HG03565 (cell line): ENCODE measurements around the gene PDCL3.

Experiments used
- ATAC-seq: cut with Tn5 transposase; IDR thresholded peaks from one replicate; pipeline ENCODE4 v1.9.1; 2021; ENCODE audit warnings: mild to moderate bottlenecking, moderate library complexity; ENCODE audit not compliant: unreplicated experiment

Gene PDCL3

DNA sequence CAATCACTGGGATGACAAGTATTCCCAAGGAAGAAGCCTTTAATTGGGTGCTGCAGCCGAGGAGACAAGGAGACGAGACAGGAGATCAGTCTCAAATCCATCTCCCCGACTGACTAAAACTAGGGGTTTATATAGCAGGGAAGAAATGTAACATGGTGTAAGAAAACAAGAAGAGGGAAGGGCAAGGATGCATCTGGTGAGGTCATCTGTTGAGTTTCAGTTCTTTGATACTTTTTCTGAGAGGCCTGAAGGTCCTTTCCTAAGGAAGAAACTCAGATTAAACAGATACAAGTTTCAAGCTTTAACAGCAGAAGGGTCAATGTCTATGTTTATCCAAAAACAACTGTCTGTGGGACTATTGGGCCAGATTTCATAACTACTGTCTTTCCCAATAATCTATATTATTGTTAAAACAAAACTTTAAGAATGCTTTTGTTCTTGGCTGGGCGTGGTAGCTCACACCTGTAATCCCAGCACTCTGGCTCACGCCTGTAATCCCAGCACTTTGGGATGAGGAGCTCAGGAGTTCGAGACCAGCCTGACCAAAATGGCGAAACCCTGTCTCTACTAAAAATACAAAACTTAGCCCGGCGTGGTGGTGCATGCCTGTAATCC, 2.5 kb upstream of the PDCL3 start:
- ATAC-seq: no peak

- ATAC-seq: no peak
These were observed 1.6 kb upstream of the PDCL3 start for GRCh38 chr2:100561191-100561590.

- ATAC-seq: no peak
These were observed 834 bp downstream of the PDCL3 start for GRCh38 chr2:100563407-100564247.

DNA sequence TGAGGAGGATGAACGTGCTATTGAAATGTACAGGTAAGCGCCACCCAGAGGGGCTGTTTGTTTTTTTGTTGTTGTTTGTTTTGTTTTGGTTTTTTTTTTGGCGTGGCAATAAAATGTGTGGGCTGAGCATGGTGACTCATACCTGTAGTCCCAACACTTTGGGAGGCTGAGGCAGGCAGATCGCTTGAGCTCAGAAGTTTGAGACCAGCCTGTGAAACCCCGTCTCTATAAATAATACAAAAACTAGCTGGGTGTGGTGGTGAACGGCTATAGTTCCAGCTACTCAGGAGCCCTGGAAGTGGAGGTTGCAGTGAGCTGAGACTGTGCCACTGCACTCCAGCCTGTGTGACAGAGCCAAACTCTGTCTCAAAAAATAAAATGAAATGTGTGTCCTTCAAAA, 6.2 kb downstream of the PDCL3 start:
- ATAC-seq: no peak

GRCh38 chr2:100571668-100572067, 8.9 kb downstream of the PDCL3 start:
- no peak for ATAC-seq

GRCh38 chr2:100577777-100578176, 15.0 kb downstream of the PDCL3 start:
- ATAC-seq: no peak

GRCh38 chr2:100580367-100581276, 17.8 kb downstream of the PDCL3 start:
- ATAC-seq: peak; percentile 52

DNA sequence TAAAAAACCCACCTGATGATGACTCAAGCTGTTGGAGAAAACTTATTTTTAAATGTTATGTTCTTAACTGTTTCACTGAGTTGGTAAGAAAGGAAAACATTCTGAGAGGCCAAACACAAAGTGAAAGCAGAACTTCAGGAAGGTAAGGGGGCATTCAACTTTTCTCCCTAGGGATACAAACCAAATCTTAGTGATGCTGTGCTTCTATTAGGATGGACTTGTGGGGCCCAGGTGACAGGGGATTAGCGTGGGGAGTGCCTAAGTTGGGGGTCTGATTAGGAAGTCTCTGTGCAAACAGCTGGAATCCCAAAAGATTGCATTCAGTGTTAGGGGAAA, 18.5 kb downstream of the PDCL3 start:
- no peak for ATAC-seq

GRCh38 chr2:100584816-100585215, 22.0 kb downstream of the PDCL3 start:
- ATAC-seq: no peak

DNA sequence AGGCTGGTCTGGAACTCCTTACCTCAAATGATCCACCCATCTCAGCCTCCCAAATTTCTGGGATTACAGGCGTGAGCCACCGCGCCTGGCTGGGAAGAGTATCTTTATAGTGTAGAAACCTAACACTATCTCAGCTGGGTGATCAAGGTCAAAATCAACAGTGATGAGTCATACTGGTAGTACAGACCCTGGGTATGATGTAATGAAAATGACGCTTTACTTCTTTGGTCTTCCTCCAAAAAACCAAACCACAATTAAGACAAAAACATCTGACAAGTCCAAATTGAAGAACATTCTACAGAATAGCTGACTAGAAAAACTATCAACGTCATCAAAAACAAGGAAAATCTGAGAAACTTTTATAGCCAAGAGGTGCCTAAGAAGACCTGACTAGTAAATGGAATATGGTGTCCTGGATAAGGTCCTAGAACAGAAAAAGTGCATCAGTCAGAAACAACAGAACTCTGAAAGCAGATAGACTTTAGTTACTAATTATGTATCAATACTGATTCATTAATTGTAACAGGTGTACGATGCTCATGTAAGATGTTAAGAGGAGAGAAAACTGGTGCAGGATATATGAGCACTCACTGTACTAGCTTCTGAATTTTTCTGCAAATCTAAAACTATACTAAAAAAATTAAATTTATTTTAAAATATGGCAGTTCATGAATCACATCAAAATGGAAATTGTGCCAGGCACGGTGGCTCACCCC, 25.4 kb downstream of the PDCL3 start:
- ATAC-seq: peak; percentile 78

DNA sequence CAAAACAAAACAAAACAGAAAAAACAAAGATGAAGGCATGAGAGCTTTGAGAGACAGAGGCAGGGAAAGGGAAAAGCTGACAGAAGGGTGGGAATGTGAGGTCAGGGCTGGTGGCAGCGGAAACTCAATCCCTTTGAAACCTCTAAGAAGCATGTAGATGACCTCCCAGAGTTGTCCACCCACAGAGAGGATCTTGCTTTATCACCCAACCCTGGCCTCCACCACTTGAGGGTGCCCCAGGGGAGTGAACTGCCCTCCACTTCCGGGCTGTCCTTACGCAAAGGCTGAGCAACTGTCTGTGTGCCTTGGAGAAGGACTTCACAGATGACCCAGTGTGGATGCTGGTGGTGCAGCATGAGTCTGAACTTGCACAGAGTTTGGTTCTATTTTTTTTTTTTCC, 26.7 kb downstream of the PDCL3 start:
- no peak for ATAC-seq

DNA sequence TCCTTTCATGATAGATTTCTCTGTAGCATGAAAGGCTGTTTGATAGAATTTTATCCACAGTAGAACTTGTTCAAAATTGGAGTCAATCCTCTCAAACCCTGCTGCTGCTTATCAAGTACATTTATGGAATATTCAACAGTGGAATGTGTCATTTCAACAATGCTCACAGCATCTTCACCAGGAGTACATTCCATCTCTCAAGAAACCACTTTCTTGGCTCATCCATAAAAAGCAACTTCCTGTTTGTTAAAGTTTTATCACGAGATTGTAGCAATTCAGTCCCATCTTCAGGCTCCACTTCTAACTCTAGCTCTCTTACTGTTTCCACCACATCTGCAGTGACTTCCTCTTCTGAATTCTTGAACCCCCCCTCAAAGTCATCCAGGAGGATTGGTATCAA, 29.4 kb downstream of the PDCL3 start:
- ATAC-seq: no peak

DNA sequence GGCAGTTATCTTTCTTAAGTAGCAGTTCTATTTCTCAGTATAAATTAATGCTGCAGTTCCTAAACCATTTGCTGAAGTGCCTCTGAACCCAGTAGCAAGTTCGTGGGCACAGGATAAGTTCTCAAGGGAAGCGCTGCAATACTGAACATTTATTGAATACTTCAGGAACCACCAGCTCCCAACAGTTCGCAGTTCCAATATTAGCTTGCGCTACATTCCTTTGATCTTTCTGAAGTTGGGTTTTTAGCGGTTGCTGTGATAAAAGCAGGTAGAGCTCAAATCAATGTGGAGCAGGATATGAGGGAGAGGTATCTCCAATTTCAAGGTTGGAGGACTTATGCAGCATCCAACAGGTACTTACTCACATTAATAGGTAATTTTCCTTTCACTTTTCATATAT, 33.7 kb downstream of the PDCL3 start:
- no peak for ATAC-seq

- no peak for ATAC-seq
These were observed 36.8 kb downstream of the PDCL3 start for GRCh38 chr2:100599566-100599965.

DNA sequence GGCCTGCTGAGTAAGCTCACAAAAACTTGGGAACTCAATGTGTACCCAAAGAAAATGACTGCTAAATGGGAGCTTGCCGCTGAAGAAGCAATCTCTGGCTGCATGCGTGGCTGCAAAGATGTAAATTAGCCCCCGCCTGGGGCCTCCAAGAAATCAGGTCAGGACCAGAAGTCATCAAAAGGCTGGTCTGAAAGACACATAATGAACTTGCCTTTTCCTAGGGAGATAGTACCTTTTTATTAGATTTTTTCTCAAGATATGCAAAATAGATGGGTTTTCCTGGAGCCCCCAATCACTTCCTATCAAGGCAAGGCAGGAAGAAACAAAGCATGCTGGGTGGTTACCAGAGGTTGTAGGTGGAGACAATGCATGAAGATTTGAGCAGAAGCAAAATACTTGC, 38.9 kb downstream of the PDCL3 start:
- no peak for ATAC-seq

DNA sequence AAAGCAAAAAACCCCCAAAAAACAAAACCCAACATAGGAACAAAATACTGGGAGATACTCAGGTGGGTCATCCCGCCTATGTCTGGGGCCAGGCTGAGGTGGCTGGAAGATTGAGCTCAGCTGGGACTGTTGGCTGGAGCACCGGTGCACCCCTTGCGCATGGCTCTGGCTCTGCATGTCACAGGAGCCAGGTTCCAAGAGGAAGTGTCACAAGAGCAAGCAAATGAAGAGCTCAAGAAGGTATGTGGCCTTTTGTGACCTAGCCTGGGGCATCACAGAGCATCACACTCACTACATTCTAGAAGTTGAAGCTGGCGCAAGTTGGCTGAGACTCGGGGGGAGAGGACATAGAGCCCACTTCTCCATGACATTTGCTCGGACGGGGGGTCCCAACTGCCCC, 40.6 kb downstream of the PDCL3 start:
- no peak for ATAC-seq

DNA sequence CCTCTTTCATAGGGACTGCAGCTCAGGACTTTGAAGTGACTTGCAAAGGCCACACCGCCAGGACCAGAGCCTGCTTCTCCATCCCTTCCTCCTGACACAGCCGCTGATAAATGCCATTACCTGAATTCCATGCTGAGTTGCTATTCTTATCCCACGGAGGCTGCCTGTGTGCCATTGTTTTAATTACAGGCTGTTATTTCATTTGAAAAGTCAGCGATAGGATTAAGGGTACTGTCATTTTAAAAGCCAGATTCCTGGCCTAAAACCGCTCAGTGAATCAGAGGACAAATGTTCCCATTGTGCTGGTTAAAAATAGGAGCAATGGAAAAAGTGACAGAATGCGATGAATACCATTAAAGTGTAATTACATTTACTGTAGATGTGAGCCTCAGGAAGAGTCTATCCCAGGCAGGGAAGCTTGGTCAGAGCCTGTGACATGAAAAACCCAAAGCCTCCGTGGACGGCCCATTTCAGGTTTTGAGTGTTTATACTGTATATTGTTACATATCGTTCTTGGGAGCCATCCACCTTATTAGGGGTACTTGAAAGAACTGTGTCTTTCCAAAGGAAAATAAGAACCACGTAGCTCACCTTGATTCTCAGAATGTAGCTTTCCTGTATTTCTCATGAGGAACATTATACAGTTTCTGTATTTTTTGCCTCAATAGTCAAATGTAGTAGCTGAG, 41.3 kb downstream of the PDCL3 start:
- no peak for ATAC-seq

GRCh38 chr2:100606332-100606725, 43.5 kb downstream of the PDCL3 start:
- ATAC-seq: no peak

DNA sequence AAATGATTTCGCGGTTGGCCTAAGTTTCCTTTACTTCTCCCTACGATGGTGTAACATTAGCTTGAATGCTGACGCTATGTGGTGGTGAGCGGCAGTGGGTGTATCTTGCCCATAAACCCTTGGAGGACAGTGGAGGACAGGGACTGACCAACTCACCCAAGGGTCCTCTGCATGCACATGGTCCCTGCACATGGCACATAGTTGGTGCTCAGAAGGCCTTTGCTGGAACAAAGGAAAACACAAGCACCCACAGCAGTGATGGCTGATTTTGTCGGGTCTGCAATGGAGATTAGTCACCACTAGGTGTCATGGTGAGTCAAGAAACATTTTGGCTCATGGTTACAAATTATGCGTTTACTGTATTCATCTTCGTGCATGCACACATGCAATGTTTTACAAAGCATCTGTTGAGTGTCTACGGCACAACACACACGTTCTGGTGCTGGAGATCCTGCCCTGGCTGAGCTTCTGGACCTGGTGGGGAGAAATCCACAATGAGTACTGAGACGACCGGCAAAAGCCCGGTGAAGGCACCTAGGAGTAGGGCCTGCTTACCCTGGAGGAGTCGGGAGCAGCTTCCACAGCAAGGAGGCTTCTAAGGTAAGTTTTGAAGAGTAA, 44.0 kb downstream of the PDCL3 start:
- ATAC-seq: no peak

DNA sequence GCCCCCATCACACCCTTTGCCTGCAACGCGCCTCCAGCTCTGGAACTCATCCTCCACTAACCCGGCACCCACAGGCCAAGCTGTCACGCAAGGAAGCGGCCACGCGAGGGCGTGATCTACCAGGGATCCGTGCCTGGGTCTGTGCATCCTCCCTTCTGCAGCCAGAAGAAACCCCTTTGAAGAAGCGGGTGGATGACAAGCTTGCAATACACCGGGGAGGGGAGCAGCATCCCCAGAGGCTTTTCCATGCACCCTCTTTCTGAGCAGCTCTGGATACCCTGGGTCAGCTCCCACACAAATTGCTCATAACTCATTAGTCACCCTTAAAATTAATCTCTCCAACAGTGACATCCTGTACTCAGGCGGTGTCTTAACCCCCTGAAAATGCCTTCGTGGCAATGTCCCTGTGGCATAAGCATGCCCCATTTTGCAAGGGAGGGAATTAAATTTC, 47.6 kb downstream of the PDCL3 start:
- ATAC-seq: peak; percentile 40
